WTC11 (cell line): ENCODE results near the gene CILP2. TPM values are rescaled to one million over a fixed set of nuclear protein-coding genes. Genes with fewer than 3 reads are reported as not detected.
A peak's percentile ranks its signal among the peaks of the same experiment; 100 is the strongest.

Experiments used
- ATF1 ChIP-seq: sonication (generic); formaldehyde crosslinking; IDR thresholded peaks from 2 replicates; pipeline ENCODE4 v1.8.1; 2023; ENCODE audit warnings: mild to moderate bottlenecking, moderate library complexity, missing genetic modification reagents
- ELF4 ChIP-seq: sonication (generic); formaldehyde crosslinking; IDR thresholded peaks from 2 replicates; pipeline ENCODE4 v1.8.1; 2022; ENCODE audit warnings: low read depth, mild to moderate bottlenecking, moderate library complexity, missing genetic modification reagents
- ETV6 ChIP-seq: sonication (generic); formaldehyde crosslinking; IDR thresholded peaks from 2 replicates; pipeline ENCODE4 v1.8.1; 2022; ENCODE audit warnings: mild to moderate bottlenecking, missing genetic modification reagents
- FOXP1 ChIP-seq: sonication (generic); formaldehyde crosslinking; IDR thresholded peaks from 2 replicates; pipeline ENCODE4 v1.8.0; 2022; ENCODE audit warnings: missing genetic modification reagents, mild to moderate bottlenecking, moderate library complexity, borderline replicate concordance
- NFYB ChIP-seq: sonication (generic); formaldehyde crosslinking; conservative IDR thresholded peaks from 2 replicates; pipeline ENCODE4 v1.8.0; 2022; ENCODE audit warnings: low read depth, missing genetic modification reagents
- OVOL2 ChIP-seq: fragments of 250-450 bp; sonication (Bioruptor Pico); IDR thresholded peaks from 2 replicates; pipeline ENCODE4 v1.9.0; 2021; ENCODE audit warnings: mild to moderate bottlenecking, borderline replicate concordance
- SMAD3 ChIP-seq: sonication (generic); formaldehyde crosslinking; IDR thresholded peaks from 2 replicates; pipeline ENCODE4 v1.8.0; 2022; ENCODE audit warnings: missing genetic modification reagents, mild to moderate bottlenecking, borderline replicate concordance
- TEAD1 ChIP-seq: sonication (generic); formaldehyde crosslinking; IDR thresholded peaks from 2 replicates; pipeline ENCODE4 v1.8.0; 2022; ENCODE audit warnings: mild to moderate bottlenecking, missing genetic modification reagents
- TP53 ChIP-seq: sonication (generic); formaldehyde crosslinking; IDR thresholded peaks from 2 replicates; pipeline ENCODE4 v1.8.1; 2023; ENCODE audit warnings: mild to moderate bottlenecking, missing genetic modification reagents
- ZNF396 ChIP-seq: fragments of 250-450 bp; sonication (Bioruptor Pico); IDR thresholded peaks from 2 replicates; pipeline ENCODE4 v1.8.0; 2021; ENCODE audit warnings: mild to moderate bottlenecking, moderate library complexity, borderline replicate concordance
- ZNF416 ChIP-seq: fragments of 250-450 bp; sonication (Bioruptor Pico); IDR thresholded peaks from 2 replicates; pipeline ENCODE4 v1.9.0; 2021; ENCODE audit warnings: mild to moderate bottlenecking, inconsistent platforms
- total RNA-seq: library from RNA; stranded (reverse); gene quantifications from 3 replicates; pipeline ENCODE4 v1.2.3, GENCODE V29; 2021
- TF ChIP-seq, protein P1 (sequence below): sonication (generic); formaldehyde crosslinking; IDR thresholded peaks from 2 replicates; pipeline ENCODE4 v1.8.0; 2022; ENCODE audit warnings: mild to moderate bottlenecking, missing genetic modification reagents
- TF ChIP-seq, protein P2 (sequence below): sonication (generic); formaldehyde crosslinking; IDR thresholded peaks from 2 replicates; pipeline ENCODE4 v1.8.1; 2023; ENCODE audit warnings: mild to moderate bottlenecking, moderate library complexity, missing genetic modification reagents
- TF ChIP-seq, protein P3 (sequence below): sonication (generic); formaldehyde crosslinking; IDR thresholded peaks from 2 replicates; pipeline ENCODE4 v1.8.0; 2022; ENCODE audit warnings: mild to moderate bottlenecking, missing genetic modification reagents
- TF ChIP-seq, protein P4 (sequence below): fragments of 250-450 bp; sonication (Bioruptor Pico); IDR thresholded peaks from 2 replicates; pipeline ENCODE4 v1.9.0; 2021; ENCODE audit warnings: mild to moderate bottlenecking, borderline replicate concordance
- TF ChIP-seq, protein P5 (sequence below): sonication (generic); formaldehyde crosslinking; IDR thresholded peaks from 2 replicates; pipeline ENCODE4 v1.8.1; 2023; ENCODE audit warnings: mild to moderate bottlenecking, missing genetic modification reagents, moderate library complexity
- TF ChIP-seq, protein P6 (sequence below): sonication (generic); formaldehyde crosslinking; IDR thresholded peaks from 2 replicates; pipeline ENCODE4 v1.8.1; 2023; ENCODE audit warnings: mild to moderate bottlenecking, missing genetic modification reagents
- TF ChIP-seq, protein P7 (sequence below): sonication (generic); formaldehyde crosslinking; IDR thresholded peaks from 2 replicates; pipeline ENCODE4 v1.8.1; 2022; ENCODE audit warnings: low read depth, missing genetic modification reagents, borderline replicate concordance
- TF ChIP-seq, protein P8 (sequence below): sonication (generic); formaldehyde crosslinking; IDR thresholded peaks from 2 replicates; pipeline ENCODE4 v1.8.0; 2023; ENCODE audit warnings: missing genetic modification reagents, mild to moderate bottlenecking, borderline replicate concordance
- TF ChIP-seq, protein P9 (sequence below): sonication (generic); formaldehyde crosslinking; IDR thresholded peaks from 2 replicates; pipeline ENCODE4 v1.8.0; 2023; ENCODE audit warnings: missing genetic modification reagents

The CILP2 gene
- total RNA-seq, 1 experiment from 2014 or later = 7.9 TPM

DNA sequence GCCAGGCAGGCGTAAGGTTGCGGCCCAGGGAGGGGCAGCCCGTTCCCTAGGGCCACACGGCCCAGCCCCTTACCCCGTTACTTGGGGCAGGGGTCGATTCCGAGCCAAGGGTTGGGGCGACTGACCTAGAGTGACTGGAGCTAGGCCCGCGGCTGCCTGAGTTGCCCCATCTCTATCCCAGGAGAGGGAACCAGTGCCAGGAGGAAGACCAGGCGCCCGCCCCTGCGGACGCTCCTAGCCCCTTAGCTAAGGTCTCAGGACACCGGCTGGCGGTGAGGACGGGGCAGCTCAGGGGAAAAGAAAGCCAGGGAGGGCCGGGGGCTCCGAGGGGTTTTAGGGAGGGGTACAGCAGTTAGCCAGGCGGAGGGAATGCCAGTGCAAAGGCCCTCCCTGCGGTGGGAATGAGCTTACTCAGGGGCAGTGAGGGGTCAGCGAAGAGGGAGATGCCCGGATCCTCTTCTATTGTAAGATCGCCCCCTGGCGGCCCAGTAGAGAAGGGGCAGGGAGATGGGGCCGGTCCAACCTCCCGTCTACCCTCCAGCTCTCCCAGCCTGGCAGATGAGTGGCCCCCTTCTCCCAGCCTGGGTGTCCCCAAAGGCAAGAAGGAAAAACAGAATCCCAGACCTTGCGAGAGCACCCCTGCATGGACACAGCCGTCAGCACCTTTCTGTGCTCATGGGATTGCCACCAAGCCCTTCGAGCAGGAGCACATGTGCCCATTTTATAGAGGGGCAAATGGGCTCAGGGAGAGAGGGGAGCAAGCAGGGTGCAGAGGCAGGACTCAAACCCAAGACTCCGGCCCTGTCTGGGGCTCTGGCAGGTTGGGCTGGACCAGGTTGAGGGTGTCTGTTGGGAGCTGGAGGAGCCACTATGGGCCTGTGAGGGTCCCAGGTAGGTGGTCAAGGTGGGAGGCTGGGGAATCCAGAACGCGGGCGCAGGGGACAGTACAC, 16.3 kb downstream of the CILP2 start (continued):
- TF ChIP-seq, protein P1, sequence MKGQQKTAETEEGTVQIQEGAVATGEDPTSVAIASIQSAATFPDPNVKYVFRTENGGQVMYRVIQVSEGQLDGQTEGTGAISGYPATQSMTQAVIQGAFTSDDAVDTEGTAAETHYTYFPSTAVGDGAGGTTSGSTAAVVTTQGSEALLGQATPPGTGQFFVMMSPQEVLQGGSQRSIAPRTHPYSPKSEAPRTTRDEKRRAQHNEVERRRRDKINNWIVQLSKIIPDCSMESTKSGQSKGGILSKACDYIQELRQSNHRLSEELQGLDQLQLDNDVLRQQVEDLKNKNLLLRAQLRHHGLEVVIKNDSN (CRISPR knock-in tag) = no peak
- no peak for TF ChIP-seq OVOL2 (CRISPR knock-in tag)
- TF ChIP-seq, protein P2, sequence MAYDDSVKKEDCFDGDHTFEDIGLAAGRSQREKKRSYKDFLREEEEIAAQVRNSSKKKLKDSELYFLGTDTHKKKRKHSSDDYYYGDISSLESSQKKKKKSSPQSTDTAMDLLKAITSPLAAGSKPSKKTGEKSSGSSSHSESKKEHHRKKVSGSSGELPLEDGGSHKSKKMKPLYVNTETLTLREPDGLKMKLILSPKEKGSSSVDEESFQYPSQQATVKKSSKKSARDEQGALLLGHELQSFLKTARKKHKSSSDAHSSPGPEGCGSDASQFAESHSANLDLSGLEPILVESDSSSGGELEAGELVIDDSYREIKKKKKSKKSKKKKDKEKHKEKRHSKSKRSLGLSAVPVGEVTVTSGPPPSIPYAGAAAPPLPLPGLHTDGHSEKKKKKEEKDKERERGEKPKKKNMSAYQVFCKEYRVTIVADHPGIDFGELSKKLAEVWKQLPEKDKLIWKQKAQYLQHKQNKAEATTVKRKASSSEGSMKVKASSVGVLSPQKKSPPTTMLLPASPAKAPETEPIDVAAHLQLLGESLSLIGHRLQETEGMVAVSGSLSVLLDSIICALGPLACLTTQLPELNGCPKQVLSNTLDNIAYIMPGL (CRISPR knock-in tag) = 0 out of 2 replicates have a peak, but pooled peaks have one; percentile 21
- TF ChIP-seq TP53 (CRISPR knock-in tag) = no peak
- TF ChIP-seq, protein P3, sequence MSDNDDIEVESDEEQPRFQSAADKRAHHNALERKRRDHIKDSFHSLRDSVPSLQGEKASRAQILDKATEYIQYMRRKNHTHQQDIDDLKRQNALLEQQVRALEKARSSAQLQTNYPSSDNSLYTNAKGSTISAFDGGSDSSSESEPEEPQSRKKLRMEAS (CRISPR knock-in tag) = no peak
- TF ChIP-seq, protein P4, sequence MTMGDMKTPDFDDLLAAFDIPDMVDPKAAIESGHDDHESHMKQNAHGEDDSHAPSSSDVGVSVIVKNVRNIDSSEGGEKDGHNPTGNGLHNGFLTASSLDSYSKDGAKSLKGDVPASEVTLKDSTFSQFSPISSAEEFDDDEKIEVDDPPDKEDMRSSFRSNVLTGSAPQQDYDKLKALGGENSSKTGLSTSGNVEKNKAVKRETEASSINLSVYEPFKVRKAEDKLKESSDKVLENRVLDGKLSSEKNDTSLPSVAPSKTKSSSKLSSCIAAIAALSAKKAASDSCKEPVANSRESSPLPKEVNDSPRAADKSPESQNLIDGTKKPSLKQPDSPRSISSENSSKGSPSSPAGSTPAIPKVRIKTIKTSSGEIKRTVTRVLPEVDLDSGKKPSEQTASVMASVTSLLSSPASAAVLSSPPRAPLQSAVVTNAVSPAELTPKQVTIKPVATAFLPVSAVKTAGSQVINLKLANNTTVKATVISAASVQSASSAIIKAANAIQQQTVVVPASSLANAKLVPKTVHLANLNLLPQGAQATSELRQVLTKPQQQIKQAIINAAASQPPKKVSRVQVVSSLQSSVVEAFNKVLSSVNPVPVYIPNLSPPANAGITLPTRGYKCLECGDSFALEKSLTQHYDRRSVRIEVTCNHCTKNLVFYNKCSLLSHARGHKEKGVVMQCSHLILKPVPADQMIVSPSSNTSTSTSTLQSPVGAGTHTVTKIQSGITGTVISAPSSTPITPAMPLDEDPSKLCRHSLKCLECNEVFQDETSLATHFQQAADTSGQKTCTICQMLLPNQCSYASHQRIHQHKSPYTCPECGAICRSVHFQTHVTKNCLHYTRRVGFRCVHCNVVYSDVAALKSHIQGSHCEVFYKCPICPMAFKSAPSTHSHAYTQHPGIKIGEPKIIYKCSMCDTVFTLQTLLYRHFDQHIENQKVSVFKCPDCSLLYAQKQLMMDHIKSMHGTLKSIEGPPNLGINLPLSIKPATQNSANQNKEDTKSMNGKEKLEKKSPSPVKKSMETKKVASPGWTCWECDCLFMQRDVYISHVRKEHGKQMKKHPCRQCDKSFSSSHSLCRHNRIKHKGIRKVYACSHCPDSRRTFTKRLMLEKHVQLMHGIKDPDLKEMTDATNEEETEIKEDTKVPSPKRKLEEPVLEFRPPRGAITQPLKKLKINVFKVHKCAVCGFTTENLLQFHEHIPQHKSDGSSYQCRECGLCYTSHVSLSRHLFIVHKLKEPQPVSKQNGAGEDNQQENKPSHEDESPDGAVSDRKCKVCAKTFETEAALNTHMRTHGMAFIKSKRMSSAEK (CRISPR knock-in tag) = no peak
- TF ChIP-seq ZNF416 (CRISPR knock-in tag) = no peak
- TF ChIP-seq, protein P5, sequence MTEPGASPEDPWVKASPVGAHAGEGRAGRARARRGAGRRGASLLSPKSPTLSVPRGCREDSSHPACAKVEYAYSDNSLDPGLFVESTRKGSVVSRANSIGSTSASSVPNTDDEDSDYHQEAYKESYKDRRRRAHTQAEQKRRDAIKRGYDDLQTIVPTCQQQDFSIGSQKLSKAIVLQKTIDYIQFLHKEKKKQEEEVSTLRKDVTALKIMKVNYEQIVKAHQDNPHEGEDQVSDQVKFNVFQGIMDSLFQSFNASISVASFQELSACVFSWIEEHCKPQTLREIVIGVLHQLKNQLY (CRISPR knock-in tag) = no peak
- no peak for TF ChIP-seq ELF4 (CRISPR knock-in tag)
- no peak for TF ChIP-seq NFYB (CRISPR knock-in tag)
- TF ChIP-seq TEAD1 (CRISPR knock-in tag) = 0 out of 2 replicates have a peak, but pooled peaks have one; percentile 26
- TF ChIP-seq FOXP1 (CRISPR knock-in tag) = no peak
- no peak for TF ChIP-seq SMAD3
- TF ChIP-seq ETV6 (CRISPR knock-in tag) = no peak
- TF ChIP-seq ATF1 (CRISPR knock-in tag) = no peak
- TF ChIP-seq ZNF396 = no peak
- TF ChIP-seq, protein P6, sequence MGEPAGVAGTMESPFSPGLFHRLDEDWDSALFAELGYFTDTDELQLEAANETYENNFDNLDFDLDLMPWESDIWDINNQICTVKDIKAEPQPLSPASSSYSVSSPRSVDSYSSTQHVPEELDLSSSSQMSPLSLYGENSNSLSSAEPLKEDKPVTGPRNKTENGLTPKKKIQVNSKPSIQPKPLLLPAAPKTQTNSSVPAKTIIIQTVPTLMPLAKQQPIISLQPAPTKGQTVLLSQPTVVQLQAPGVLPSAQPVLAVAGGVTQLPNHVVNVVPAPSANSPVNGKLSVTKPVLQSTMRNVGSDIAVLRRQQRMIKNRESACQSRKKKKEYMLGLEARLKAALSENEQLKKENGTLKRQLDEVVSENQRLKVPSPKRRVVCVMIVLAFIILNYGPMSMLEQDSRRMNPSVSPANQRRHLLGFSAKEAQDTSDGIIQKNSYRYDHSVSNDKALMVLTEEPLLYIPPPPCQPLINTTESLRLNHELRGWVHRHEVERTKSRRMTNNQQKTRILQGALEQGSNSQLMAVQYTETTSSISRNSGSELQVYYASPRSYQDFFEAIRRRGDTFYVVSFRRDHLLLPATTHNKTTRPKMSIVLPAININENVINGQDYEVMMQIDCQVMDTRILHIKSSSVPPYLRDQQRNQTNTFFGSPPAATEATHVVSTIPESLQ (CRISPR knock-in tag) = no peak
- TF ChIP-seq, protein P7, sequence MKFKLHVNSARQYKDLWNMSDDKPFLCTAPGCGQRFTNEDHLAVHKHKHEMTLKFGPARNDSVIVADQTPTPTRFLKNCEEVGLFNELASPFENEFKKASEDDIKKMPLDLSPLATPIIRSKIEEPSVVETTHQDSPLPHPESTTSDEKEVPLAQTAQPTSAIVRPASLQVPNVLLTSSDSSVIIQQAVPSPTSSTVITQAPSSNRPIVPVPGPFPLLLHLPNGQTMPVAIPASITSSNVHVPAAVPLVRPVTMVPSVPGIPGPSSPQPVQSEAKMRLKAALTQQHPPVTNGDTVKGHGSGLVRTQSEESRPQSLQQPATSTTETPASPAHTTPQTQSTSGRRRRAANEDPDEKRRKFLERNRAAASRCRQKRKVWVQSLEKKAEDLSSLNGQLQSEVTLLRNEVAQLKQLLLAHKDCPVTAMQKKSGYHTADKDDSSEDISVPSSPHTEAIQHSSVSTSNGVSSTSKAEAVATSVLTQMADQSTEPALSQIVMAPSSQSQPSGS (CRISPR knock-in tag) = no peak
- TF ChIP-seq, protein P8, sequence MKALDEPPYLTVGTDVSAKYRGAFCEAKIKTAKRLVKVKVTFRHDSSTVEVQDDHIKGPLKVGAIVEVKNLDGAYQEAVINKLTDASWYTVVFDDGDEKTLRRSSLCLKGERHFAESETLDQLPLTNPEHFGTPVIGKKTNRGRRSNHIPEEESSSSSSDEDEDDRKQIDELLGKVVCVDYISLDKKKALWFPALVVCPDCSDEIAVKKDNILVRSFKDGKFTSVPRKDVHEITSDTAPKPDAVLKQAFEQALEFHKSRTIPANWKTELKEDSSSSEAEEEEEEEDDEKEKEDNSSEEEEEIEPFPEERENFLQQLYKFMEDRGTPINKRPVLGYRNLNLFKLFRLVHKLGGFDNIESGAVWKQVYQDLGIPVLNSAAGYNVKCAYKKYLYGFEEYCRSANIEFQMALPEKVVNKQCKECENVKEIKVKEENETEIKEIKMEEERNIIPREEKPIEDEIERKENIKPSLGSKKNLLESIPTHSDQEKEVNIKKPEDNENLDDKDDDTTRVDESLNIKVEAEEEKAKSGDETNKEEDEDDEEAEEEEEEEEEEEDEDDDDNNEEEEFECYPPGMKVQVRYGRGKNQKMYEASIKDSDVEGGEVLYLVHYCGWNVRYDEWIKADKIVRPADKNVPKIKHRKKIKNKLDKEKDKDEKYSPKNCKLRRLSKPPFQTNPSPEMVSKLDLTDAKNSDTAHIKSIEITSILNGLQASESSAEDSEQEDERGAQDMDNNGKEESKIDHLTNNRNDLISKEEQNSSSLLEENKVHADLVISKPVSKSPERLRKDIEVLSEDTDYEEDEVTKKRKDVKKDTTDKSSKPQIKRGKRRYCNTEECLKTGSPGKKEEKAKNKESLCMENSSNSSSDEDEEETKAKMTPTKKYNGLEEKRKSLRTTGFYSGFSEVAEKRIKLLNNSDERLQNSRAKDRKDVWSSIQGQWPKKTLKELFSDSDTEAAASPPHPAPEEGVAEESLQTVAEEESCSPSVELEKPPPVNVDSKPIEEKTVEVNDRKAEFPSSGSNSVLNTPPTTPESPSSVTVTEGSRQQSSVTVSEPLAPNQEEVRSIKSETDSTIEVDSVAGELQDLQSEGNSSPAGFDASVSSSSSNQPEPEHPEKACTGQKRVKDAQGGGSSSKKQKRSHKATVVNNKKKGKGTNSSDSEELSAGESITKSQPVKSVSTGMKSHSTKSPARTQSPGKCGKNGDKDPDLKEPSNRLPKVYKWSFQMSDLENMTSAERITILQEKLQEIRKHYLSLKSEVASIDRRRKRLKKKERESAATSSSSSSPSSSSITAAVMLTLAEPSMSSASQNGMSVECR = no peak
- TF ChIP-seq, protein P9, sequence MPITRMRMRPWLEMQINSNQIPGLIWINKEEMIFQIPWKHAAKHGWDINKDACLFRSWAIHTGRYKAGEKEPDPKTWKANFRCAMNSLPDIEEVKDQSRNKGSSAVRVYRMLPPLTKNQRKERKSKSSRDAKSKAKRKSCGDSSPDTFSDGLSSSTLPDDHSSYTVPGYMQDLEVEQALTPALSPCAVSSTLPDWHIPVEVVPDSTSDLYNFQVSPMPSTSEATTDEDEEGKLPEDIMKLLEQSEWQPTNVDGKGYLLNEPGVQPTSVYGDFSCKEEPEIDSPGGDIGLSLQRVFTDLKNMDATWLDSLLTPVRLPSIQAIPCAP (CRISPR knock-in tag) = no peak
